GM19351 (cell line): ENCODE results near the gene PDGFD.

Experiments used
- ATAC-seq: cut with Tn5 transposase; IDR thresholded peaks from one replicate; pipeline ENCODE4 v1.9.1; 2021; ENCODE audit warnings: mild to moderate bottlenecking, moderate library complexity; ENCODE audit not compliant: unreplicated experiment

The PDGFD gene

DNA sequence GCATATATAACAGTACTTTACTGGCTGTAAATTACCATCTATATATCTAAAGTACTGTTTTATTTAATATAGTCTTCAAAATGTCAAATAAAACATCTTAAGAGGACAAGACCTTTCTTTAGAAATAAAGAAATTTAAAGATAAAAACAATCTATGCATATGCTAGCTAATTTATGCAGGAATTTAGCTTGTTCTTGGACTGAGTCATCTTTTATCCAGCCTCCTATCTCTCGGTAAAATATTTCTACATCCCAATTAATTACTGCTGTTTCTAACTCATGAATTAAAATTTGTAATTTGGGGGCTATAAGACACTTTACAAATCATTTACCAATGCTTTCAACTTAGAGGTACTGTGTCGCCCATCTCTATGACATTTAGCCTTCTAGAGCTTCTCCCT is 200.3 kb downstream of the PDGFD start:
- no peak for ATAC-seq

DNA sequence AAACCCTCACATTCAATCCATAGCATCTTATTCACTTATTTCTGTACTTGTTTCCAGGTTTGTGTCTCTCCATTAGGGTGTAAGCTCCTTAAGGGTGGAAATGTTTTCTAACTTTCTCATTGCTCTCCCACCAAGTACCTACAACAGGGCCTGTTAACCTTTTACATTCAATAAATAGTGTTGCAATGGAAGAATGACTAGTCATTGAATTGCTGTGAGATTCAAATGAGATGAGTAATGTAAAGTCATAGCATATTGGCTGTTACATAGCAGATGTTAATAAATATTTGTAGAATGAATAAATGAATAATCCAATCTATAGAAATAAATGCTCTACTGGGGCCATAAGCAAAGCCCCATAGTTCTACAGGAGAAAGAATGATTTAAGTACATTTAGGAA is 202.9 kb downstream of the PDGFD start:
- ATAC-seq, result no peak

DNA sequence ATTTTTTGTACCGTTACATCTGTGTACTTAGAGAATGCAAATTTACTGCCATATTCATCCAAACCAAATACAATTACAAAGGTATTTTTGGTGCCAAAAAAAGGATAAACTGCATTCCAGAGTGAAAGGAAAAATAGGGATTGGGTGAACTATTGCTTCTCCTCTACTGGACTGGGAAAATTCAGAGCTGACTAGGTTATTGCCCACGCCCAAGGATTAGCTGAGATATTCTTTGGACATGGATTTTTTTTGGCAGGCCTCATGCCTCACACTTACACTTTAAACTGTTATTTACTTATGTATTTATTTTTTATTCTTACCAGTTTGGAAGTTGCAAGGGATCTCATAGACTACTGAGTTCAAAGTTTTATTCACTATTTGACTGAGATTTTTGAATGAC is 203.8 kb downstream of the PDGFD start:
- no peak for ATAC-seq

DNA sequence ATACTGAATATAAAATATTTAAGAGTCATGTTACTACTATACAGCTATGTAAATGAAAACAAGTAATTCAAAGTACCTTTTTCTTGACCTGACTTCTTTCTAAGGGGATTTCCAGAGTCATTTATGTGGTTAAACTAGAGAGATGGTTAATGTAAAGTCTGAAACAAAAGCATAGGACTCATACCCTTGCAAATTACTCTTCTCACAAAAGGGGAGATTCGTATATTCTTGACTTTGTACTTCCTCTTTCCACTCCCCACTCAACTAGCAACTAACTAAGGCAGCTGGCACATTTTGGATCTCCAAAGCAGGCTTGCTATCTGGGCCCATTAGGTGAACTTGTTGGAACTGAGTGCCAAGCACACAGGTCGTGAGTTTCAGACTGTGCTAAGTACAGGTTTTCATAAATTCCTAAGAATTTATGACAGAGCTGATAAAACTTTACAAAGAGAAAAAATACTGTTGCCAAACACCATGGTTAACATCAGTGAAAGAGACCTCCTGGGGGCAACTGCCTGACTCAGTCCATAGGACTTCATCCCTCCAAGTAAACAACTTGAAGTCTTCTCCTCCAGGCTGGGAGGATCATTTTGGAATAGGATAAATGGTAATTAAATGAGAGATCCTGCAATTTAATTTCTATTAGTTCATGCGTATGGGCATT is 204.5 kb downstream of the PDGFD start:
- peak; percentile 98 for ATAC-seq

DNA sequence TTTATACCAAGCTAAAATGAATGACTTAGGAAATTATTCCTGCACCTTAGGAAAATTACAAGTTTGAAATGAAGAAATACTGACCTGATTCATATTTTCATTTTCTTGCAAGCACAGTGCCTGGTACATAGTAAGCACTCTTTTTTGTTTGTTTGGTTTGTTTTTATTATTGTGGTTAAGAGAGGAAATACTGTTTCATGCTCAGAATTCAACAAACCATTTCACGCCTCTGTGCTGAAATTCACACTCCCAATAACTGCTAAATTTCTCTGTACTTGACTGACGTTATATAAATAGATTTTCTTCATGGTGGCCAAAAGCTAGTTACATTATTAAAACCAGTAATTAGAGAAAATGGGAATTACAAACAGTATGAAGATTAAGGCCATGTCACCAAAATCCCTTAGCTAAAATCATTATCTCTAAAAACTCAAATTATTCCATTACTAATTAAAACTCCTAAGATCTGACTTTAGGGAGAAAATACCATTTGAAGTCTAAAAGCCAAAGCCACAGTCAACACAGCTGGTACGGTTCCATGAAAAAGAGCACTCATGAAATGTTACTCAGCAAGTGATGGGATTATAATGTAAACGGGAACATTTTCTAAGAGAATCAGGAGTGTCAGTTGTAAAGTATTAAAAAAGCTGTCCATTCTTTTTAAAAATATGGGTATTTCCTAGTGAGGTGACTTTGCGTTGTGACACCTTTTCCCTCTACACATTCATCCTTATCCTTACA is 205.3 kb downstream of the PDGFD start:
- peak; percentile 44 for ATAC-seq

DNA sequence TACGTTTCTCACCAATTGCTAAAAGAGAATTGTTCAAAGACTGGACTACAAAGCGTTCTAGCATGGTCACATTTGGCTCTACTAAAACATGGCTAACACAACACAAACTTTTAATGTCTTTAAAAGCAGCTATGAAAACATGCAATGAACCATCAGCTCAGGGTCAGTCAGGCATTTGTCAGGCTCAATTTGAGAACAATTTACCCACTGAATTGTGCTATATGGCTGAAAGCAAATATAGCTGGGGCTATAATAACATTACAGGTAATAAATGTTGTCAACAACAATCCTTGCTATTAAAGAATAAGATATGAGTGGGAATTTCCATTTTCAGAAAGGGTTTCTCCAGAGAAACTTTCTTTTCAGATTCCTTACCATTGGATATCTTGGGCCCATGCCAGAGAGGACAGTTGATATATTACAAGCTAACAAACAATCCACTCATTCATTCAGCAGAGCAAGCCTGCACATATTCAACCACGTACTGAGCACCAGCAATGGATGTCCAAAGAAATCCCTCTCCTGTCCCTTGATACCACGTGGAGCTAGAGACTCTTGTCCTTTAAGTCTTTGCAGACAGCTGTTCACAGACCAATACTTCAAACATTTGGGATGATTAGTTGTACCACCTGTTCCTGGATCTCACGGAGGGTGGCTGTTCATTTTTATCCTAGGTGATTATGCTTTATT is 210.0 kb downstream of the PDGFD start:
- ATAC-seq, result no peak

DNA sequence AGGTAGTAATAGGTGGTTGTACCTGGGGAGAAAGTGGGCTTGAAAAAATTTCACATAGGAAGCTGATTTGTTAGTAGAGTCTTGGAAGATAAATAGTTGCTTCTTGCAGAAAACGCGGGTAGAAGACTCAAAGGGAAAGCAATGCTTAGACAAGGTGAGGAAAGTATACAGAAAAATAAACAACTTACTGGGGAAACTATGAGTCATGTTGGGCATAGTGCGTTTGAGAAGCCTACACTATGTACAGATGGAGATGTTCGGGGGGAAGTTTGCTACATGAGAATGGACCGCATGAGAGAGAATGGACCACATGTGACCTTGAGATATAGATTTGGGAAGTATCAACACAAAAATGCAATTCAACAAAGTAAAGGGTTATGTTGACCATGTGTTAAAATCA is 214.2 kb downstream of the PDGFD start:
- no peak for ATAC-seq

DNA sequence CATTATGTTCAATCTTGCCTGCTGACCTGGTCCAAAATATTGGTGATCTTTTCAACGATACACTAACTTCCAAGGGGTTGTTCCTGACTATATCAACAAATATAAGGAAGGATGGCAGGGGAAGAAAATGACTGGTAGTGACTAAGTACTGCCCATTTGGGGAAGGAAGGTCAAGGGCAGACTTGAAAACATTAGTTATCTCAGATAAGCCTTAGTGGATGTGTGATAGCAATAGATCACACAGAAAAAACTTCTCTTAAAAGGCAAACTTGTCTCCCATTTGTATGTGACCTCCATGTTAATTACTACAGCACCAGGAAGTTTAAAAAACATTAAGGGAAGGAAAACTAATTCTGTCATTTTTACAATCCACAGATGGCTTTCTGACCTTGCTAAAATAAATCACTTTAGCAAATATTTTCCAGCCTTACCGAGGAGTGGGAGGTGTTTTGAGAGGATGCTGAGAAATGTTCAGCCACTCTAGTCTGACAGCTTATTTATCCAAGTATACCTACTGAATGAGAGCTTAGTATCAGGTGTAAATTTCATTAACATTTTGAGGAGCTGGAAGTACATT is 215.7 kb downstream of the PDGFD start:
- ATAC-seq, result no peak

DNA sequence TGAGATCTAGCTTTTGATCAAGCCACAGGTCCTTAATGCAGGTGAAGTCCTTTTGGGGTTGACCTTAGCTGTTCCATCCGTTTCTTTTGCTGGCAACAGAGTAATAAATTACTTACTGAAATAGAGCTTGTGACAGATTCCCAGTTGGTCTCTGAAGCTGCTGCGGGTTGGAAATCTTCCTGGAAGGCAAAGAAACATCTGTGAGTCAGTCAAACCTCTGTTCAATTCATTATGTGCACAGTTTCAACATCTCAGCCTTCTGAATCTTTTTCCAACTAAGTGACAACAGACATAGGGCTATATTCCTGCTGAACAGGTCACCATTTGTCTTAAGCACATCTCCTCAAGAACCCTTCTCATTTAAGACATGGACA is 216.4 kb downstream of the PDGFD start:
- ATAC-seq, result no peak

DNA sequence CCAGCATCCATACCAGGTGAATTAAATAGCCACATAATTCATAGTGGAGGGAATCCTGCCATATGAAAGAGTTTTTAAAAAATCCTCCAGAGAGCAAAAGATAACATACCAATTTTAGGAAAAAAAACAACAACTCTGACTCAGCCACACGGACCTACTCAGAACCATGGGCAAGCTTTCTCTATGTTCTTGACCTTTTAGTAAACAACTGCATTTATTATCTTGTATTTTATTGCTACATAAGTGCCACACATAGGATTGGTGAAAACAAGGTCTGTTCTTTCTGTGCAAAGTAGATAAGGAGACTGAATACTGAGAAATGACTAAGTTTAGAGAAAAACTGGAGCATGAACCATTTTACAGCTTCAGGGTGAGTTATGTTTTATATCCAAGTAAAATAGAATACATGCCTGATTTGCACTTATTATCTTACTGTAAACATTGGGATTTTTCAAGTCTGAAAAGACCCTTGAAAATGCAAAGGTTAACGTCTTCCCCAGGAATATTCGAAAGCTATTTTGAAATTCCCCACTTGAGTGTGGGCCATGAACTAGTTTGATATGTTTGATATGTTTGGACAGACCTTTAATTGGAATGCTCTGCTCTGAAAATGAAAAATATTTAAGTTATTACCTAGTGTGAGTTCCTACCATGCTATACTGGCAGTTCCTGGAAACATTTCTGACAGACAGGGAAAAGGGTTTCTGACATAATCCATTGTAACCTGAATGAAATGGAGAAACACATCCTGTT is 217.0 kb downstream of the PDGFD start:
- no peak for ATAC-seq

DNA sequence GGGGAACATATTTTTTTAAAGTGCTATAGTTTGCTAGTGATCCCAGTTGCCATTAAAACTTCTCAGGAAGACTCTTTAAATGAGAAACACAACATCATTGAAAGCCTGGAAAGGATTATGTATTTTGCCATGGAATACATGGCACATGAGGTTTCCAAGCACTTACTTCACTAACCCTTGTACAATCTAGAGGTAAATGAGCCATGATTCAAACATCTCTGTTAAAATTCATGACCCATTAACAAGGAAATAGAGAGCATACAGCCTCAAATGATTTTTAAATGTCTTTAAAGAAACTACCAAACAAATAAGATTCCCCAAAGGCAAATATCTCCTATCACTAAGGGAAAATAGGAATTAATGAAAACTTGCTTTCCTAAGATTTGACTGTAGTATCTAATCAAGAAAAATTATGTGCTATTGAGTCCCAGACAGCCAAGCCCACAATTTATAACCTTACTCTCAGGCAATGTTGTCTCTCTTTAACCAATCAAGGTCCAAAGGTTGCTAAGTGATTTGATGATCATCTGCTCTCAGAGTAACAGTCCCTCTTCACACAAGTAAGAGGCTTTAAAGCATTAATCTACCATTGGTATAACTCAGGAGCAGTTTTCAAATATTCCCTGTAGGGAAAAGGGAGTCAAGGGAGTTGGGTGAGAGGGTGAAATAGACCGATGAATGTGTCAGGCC is 219.6 kb downstream of the PDGFD start:
- ATAC-seq, result no peak

DNA sequence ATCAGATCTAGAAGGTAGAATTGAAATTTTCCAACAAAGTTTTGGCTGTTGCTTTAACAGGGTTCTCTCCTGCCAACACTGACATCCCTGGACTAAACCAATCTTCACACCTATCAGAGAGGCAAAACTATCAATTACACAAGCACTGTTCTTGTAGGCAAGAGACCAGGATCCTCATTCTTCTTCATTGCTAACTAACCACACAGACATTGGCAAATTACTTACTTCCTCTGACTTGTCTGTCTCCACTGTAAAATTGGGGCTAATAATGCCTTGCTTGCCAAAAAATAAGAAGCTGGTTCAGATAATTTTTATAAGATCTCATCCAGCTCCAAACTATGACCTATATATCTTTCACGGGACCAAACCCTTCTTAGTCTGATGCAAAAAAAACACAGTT is 221.3 kb downstream of the PDGFD start:
- no peak for ATAC-seq

DNA sequence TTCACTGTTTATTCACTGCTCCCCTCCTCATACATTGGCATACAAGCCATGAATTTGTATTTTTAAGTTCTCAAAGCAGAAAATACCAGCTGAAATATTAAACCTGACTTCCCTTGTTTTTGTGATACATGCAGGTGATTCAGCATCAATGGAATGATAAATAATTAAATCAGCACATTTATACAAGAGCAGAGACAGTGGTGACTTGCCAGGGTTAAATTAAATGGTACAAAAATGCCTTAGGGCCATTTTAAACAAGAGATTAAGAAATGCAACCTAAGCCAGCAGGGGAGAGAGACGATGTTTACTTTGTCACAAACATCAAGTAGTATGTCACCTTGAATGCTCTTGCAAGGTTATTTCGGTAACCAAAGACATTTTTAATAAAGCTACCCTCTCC is 223.4 kb downstream of the PDGFD start:
- ATAC-seq, result no peak

DNA sequence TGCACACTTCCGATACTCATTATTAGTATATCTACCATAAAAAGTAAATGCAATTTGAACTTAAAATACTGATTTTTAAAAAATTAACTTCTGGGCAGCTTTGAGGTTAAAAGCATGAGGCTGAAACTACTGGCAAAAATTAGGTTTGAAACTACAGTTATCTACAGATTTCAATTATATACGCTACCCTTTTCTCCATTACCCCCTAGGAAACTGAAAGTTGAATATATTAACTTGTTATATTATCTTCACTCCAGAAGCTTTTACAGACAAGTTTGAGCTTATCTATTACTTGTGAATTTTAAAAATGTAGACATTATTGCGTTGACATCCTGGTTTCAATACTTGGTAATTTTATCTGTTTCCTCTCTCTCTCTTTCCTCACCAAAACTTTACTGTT is 224.3 kb downstream of the PDGFD start:
- ATAC-seq, result no peak

DNA sequence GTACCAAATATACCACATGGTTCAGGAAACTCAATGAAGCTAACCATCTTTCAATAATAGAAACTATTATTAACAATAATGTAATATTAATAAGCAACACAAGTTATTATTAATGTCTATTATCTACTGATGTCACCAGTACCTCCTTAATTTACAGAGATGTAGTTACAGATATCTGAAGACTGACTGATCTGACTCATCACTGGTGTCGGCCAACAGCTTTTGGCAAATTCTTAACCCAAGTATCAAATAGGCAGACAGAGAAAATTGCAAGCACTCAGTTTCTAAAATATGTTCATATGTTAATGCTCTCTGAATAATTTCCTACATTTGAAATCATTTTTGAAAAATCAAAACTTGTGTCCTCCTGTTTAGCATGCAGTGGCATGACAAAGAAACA is 227.9 kb downstream of the PDGFD start:
- ATAC-seq, result peak; percentile 74

DNA sequence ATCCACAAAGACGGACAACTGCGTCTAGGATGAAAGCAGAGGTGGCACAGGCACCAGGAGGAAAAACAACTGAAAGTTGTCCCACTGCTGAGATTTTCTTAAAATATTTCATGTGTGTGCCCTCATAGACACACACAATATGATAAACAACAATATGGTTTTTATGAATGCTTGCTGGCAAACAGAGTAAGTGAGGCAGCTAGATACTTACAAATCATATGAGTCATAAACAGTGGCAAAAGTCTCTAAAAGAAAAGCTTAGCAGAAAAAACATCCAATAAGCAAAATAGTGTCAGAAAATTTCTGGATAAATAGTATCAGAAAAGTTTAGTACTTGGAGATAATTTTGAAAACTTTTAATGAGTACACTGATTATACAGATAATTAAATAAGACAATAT is 228.7 kb downstream of the PDGFD start:
- ATAC-seq, result no peak

DNA sequence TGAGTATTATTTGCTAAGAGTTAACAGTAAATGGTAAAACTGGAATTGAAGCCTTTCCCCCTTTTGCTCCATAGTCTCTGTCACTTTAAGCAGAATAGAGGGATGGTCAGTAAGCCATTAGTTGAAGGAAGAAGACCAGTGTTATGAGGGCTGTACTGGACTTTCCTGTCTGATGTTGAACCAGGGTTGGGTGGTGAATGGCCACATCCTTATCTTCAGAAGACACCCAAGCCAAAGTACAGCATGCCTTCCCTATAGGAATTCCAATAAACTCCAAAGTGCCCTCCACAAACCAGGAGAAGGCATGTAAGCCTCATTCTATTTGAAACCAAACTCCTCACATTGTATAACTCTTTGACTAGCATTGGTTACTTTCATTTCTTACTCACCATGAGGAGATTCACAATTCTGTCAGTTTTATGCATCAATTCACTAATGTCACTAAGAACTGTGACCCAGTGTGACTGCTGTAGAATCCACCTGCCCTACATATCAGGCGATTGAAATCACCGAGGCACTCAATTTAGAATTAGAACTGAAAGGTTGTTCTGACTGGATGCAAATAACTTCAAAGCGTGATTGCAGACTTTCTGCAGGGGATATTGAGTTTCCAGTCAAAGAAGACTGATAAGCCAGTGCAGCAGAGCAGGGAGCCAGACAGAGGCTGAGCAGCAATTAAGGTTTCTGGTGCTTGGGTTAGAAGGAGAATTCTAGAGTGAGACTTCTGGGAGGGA is 234.6 kb downstream of the PDGFD start:
- peak; percentile 90 for ATAC-seq

DNA sequence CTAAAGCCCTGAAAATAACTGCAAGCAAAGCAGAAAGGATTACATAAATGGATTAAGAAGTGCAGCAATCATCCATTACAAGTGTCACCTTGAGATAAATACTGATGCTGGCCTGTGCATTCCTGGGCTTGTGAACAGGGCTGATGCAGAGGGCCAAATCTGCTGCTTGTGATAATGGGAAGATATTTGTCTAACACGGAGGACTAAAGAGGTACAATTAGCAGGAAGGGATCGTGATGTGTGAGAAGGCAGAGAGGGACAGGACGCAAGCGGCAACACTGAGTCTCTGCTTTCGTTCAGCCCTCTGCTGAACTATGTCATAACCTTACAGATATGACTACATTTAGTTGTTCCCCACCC is 235.2 kb downstream of the PDGFD start:
- ATAC-seq, result peak; percentile 18

DNA sequence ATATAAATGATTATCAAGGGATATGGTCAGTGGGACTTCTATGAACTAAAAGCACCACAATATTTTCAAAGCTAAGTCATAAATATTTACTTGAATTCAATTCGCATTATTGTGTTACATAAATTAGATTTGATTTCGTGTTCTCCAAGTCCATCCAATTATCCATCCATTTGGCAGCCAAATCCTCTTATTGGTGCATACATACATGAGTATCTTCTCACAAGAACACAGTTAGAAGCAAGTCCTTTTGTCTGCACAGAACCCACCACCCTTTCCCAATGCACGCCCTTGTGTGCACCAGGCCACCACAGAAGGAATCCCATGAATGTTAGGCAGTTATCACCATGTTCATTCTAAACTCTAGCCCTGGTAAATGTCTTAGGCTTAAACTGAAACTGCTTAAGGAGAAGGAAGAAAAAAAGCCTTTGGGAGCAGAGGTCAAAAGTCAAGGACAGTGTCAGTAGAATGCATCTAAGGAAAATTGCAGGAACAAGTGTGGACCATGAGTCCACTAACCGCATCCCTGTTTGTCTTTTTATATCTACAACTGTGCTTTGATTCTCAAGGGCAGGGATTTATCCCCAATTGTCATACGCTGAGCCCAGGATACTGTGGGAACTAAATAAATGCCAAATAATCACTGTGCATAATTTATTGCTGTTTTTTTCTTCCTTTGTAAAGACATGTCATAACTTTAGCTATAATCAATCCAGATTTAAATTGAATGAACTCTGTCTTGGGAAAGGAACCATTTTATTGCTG is 235.7 kb downstream of the PDGFD start:
- ATAC-seq, result no peak
